ENCODE measurements around the gene ACOT8. TPM values are rescaled to one million over a fixed set of nuclear protein-coding genes. Genes with fewer than 3 reads are reported as not detected.

ACOT8 gene
- total and polyA plus RNA-seq, 9 of the 15 experiments (the other 6 are each of a cell fraction or from before 2014, with no cell fraction given), result 8.2 to 46.7 (median 20.7) TPM

DNA sequence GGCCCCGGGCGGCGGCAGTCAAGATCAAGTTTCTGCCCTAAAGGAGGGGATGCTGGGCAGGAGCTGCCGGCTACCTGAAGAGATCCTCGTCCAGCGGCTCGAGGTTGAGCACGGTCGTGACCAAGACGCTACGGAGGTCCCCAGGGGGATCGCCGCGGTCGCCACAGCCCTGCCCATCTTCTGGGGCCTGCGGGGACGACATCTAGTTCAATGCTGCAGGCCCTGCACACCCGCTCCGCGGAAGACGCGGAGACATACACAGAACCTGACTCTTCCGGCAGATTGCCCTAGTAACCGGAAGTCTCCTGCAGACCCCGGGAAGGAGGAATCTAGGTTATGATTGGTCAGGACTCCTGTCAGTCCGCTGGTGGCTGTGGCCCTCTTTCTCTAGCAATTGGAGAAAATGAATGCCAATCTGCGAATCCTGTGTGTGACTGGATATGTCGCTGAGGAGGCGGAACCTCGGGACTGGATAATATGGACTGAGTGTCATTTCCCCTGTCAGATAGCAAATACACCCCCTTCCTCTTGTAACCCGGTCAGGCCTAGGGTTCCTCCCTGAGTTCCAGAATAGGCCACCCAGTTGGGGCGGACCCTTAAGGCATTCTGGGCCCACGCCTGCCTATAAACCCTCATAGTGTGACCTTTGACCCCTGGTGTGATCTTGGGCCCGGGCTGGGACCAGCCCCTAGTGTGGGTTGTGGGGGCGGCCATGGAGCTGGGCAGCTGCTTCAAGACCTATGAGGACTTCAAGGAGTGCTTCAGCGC, at the start of gene ACOT8, which contains the start of gene ZSWIM3 (continued):
- no peak for TF ChIP-seq CBFA2T3 (IDR thresholded peaks at IDR 0.05)
- no peak for TF ChIP-seq CC2D1A (IDR thresholded peaks at IDR 0.05)
- TF ChIP-seq HIVEP1 (CRISPR knock-in tag; IDR thresholded peaks at IDR 0.05), result no peak
- TF ChIP-seq JUNB (CRISPR knock-in tag; conservative IDR thresholded peaks at IDR 0.05), result no peak; the same call in 1 of the 2 replicates
- peak; percentile 22 for TF ChIP-seq BRD9 (IDR thresholded peaks at IDR 0.05; ENCODE audit: low read depth, partially characterized antibody)
- TF ChIP-seq, protein P1, sequence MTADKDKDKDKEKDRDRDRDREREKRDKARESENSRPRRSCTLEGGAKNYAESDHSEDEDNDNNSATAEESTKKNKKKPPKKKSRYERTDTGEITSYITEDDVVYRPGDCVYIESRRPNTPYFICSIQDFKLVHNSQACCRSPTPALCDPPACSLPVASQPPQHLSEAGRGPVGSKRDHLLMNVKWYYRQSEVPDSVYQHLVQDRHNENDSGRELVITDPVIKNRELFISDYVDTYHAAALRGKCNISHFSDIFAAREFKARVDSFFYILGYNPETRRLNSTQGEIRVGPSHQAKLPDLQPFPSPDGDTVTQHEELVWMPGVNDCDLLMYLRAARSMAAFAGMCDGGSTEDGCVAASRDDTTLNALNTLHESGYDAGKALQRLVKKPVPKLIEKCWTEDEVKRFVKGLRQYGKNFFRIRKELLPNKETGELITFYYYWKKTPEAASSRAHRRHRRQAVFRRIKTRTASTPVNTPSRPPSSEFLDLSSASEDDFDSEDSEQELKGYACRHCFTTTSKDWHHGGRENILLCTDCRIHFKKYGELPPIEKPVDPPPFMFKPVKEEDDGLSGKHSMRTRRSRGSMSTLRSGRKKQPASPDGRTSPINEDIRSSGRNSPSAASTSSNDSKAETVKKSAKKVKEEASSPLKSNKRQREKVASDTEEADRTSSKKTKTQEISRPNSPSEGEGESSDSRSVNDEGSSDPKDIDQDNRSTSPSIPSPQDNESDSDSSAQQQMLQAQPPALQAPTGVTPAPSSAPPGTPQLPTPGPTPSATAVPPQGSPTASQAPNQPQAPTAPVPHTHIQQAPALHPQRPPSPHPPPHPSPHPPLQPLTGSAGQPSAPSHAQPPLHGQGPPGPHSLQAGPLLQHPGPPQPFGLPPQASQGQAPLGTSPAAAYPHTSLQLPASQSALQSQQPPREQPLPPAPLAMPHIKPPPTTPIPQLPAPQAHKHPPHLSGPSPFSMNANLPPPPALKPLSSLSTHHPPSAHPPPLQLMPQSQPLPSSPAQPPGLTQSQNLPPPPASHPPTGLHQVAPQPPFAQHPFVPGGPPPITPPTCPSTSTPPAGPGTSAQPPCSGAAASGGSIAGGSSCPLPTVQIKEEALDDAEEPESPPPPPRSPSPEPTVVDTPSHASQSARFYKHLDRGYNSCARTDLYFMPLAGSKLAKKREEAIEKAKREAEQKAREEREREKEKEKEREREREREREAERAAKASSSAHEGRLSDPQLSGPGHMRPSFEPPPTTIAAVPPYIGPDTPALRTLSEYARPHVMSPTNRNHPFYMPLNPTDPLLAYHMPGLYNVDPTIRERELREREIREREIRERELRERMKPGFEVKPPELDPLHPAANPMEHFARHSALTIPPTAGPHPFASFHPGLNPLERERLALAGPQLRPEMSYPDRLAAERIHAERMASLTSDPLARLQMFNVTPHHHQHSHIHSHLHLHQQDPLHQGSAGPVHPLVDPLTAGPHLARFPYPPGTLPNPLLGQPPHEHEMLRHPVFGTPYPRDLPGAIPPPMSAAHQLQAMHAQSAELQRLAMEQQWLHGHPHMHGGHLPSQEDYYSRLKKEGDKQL (CRISPR knock-in tag; IDR thresholded peaks at IDR 0.05; ENCODE audit: borderline replicate concordance), result no peak
- TF ChIP-seq ARID1B (IDR thresholded peaks at IDR 0.05), result no peak
- no peak for TF ChIP-seq KDM2B (CRISPR knock-in tag; IDR thresholded peaks at IDR 0.05)
- TF ChIP-seq, protein P2, sequence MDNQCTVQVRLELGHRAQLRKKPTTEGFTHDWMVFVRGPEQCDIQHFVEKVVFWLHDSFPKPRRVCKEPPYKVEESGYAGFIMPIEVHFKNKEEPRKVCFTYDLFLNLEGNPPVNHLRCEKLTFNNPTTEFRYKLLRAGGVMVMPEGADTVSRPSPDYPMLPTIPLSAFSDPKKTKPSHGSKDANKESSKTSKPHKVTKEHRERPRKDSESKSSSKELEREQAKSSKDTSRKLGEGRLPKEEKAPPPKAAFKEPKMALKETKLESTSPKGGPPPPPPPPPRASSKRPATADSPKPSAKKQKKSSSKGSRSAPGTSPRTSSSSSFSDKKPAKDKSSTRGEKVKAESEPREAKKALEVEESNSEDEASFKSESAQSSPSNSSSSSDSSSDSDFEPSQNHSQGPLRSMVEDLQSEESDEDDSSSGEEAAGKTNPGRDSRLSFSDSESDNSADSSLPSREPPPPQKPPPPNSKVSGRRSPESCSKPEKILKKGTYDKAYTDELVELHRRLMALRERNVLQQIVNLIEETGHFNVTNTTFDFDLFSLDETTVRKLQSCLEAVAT (IDR thresholded peaks at IDR 0.05), result peak in 1 of 2 experiments; percentile 98; a peak in 2 of 4 replicates
- TF ChIP-seq, protein P3, sequence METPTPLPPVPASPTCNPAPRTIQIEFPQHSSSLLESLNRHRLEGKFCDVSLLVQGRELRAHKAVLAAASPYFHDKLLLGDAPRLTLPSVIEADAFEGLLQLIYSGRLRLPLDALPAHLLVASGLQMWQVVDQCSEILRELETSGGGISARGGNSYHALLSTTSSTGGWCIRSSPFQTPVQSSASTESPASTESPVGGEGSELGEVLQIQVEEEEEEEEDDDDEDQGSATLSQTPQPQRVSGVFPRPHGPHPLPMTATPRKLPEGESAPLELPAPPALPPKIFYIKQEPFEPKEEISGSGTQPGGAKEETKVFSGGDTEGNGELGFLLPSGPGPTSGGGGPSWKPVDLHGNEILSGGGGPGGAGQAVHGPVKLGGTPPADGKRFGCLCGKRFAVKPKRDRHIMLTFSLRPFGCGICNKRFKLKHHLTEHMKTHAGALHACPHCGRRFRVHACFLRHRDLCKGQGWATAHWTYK (CRISPR knock-in tag; IDR thresholded peaks at IDR 0.05), result no peak; the same call in 1 of the 2 replicates
- TF ChIP-seq PHF8 (IDR thresholded peaks at IDR 0.05; ENCODE audit: borderline replicate concordance, low read length), result peak; percentile 93; the same call in 1 of the 2 replicates
- TF ChIP-seq ZNF584 (CRISPR knock-in tag; IDR thresholded peaks at IDR 0.05; ENCODE audit: low read depth), result 0 out of 2 replicates have a peak, but pooled peaks have one; percentile 28
- TF ChIP-seq SRF (CRISPR knock-in tag; IDR thresholded peaks at IDR 0.05), result 0 out of 4 replicates have a peak, but pooled peaks of 1 of the 2 experiments have one; percentile 63
- TF ChIP-seq ZNF175 (CRISPR knock-in tag; IDR thresholded peaks at IDR 0.05; ENCODE audit: low read depth), result 0 out of 2 replicates have a peak, but pooled peaks have one; percentile 67
- TF ChIP-seq, protein P4, sequence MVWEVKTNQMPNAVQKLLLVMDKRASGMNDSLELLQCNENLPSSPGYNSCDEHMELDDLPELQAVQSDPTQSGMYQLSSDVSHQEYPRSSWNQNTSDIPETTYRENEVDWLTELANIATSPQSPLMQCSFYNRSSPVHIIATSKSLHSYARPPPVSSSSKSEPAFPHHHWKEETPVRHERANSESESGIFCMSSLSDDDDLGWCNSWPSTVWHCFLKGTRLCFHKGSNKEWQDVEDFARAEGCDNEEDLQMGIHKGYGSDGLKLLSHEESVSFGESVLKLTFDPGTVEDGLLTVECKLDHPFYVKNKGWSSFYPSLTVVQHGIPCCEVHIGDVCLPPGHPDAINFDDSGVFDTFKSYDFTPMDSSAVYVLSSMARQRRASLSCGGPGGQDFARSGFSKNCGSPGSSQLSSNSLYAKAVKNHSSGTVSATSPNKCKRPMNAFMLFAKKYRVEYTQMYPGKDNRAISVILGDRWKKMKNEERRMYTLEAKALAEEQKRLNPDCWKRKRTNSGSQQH (CRISPR knock-in tag; IDR thresholded peaks at IDR 0.05), result 0 out of 2 replicates have a peak, but pooled peaks have one; percentile 35
- no peak for TF ChIP-seq ZNF785 (CRISPR knock-in tag; IDR thresholded peaks at IDR 0.05)
- no peak for TF ChIP-seq NR4A1 (CRISPR knock-in tag; IDR thresholded peaks at IDR 0.05)
- TF ChIP-seq NR4A1 (tag; IDR thresholded peaks at IDR 0.05), result peak; percentile 27; the same call in 1 of the 2 replicates

Measured in K562 (cell line).